Erythroblast (primary cell): ENCODE measurements around the gene GSTM1.
A peak's percentile ranks its signal among the peaks of the same experiment; 100 is the strongest.
"Not testable (repeated sequence)": the region's sequence is repeated elsewhere in the genome, so short reads cannot be mapped to it uniquely, and the experiment has no call there.

Experiments
- DNase-seq, 2 experiments: peaks; one replicate each; lab custom pipeline; 2025; lab: John Stamatoyannopoulos, UW
- GATA1 ChIP-seq: IDR thresholded peaks from 2 replicates; pipeline ENCODE4 v1.6.1; 2011; ENCODE audit warnings: low read depth, mild to moderate bottlenecking, control low read depth, low read length, moderate library complexity
- POLR2A ChIP-seq: IDR thresholded peaks from 2 replicates; pipeline ENCODE4 v1.6.1; 2011; ENCODE audit warnings: mild to moderate bottlenecking, low read length

GSTM1 gene

DNA sequence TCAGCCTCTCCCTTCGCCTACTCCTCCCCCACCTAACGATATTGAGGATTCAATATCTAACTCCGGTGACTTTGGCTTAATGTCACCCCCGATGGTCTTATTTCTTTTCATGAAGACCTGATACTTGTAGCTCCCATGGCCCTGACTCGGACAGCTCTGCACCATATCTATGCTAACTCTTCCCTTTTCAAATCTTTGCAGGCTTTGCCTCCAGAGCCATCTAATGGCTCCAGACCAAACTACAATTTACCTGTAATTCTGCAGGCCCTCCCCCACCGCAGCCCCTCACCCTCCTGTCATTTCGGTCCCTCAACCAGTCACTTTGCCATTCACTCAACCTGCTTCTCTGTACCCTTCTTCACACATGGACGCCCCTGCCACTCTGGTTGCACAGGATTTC lies 16.6 kb downstream of the GSTM1 start:
- DNase-seq: no peak
- TF ChIP-seq GATA1 (no peak), POLR2A (no peak)

DNA sequence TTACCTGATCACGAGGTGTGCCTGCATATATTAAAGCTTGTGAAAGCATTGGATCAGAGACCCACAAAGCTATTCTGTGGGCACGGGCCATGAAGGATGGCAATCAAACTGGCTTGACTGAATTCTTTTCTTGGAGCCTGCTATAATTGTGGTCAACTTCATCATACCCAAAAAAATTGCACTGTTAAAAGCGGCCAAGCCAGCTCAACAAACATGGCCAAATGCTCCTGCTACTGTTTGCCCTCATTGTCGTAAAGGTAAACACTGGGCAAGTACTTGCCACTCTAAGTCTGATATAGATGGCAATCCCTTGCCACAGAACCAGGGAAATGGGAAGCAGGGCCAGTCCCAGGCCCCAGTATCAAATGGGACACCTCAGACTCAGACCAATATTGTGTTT lies 17.8 kb downstream of the GSTM1 start:
- TF ChIP-seq POLR2A (no peak), GATA1 (no peak)
- DNase-seq: no peak

DNA sequence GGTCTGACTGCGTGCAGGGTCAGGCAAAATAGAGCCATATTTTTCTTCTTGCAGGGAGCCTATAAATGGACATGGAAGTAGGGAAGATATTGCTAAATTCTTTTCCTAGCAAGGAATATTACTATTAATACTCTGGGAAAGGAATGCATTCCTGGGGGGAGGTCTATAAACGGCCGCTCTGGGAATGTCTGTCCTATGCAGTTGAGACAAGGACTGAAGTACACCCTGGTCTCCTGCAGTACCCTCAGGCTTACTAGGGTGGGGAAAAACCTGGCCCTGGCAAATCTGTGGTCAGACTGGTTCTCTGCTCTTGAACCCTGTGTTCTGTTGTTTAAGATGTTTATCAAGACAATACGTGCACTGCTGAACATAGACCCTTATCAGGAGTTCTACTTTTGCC lies 21.3 kb downstream of the GSTM1 start:
- not testable (repeated sequence) for DNase-seq

DNA sequence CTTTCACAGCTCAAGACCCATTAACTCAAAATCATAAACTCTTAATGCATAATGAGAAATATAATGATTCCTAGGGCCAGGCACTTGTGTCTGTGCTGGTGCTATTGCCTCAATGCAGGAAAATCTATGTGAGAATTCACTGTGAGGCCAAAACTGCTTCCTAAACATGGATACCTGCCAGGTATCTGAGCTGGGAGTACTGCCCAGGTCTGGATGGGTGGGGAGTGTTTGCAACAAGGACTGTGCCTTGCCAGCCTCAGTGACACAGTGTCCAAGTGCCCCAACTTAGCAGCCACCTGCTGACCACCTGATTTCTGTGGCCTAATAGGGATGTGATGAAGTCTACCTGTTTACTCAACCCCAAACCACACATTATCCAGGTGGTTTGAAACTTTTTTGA lies 22.2 kb downstream of the GSTM1 start:
- DNase-seq: not testable (repeated sequence)

DNA sequence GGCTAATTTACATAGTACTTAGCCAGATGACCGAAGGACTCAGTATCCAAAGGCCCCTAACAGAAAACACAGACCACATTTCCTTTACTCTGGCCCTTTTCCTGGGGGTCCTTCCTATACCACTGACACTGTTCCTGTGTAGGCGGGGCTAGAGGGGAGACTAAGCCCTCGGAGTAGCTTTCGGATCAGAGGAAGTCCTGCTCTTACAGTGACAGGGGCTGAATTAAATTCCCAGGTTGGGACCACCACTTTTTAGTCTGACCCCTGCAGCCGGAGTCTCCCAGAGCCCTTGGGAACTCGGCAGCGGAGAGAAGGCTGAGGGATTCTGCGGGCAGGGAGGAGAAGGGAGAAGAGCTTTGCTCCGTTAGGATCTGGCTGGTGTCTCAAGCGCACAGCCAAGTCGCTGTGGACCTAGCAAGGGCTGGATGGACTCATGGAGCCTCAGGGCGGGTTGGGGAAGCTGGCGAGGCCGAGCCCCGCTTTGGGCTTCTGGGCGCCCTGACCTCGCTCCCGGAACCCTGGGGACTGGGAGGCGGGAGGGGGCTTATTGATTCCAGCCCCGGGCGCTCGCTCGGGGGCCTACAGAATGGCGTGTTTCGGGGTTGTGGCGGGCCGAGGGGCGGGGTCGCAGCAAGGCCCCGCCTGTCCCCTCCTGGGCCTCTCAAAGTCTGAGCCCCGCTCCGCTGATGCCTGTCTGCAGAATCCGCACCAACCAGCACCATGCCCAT lies 24.1 kb downstream of the GSTM1 start, which contains the start of gene GSTM5:
Gene GSTM5 (plus strand): TSS at position 659 of the 728 bp plus-strand sequence. CDS start 62 bp downstream, at position 721.
- not testable (repeated sequence) for DNase-seq

DNA sequence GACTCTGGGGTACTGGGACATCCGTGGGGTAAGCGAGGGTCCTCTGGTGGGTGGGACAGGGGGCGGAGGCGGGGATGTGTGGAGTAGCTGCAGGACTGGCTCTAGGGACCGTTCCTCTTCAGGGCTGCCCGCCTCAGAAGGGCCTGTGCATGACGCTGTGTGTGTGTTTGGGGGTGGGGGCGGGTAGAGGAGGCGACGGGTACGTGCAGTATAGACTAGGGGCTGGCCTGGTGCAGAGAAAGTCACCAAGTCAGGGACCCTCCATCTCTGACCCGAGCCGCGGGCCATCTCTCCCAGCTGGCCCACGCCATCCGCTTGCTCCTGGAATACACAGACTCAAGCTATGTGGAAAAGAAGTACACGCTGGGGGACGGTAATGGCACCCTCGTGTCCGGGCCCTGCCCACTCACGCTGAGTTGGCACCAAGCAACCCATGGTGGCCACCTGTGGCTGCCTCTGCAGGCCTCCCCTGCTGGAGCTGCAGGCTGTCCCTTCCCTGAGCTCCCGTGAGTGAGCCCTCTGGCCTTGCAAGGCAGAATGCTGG lies 24.8 kb downstream of the GSTM1 start:
- no peak for DNase-seq
- TF ChIP-seq GATA1 (no peak), POLR2A (no peak)

DNA sequence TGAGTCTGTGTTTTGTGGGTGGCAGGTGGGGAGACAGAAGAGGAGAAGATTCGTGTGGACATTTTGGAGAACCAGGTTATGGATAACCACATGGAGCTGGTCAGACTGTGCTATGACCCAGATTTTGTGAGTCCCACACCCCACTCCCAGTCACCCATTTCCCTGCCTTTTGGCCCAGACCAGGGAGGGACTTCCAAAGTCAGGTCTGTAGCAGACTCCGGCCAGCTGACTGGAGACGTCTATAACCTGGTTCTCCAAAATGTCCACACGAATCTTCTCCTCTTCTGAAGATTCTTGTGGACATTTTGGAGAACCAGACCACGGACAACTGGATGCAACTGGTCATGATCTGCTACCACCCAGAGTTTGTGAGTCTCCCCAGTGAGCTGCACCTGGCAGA lies 26.0 kb downstream of the GSTM1 start:
- no peak for DNase-seq
- no peak for TF ChIP-seq POLR2A
- TF ChIP-seq GATA1: no peak

DNA sequence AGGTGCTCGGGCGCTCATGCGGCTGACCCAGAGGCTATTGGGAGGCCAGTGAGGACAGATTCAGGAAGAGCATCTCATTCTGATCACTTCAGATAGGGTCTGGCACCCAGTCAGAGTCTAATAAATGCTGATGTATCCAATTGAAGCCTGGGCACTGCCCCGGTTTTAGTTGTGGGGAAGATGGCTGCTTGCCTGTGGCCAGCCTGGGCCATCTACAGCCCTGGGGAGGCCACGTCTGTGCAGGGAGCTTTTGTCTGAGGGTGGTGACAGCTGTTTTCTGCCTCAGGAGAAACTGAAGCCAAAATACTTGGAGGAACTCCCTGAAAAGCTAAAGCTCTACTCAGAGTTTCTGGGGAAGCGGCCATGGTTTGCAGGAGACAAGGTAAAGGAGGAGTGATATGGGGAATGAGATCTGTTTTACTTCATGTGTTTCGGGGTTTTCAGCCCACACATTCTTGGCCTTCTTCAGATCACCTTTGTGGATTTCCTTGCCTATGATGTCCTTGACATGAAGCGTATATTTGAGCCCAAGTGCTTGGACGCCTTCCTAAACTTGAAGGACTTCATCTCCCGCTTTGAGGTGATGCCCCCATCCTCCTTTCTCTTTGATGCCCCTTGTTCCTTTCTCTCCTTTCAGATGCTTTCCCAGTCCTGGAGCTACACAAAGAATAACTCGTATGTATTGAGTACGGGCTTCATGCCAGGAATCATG lies 27.2 kb downstream of the GSTM1 start:
- TF ChIP-seq GATA1: no peak
- no peak for DNase-seq

DNA sequence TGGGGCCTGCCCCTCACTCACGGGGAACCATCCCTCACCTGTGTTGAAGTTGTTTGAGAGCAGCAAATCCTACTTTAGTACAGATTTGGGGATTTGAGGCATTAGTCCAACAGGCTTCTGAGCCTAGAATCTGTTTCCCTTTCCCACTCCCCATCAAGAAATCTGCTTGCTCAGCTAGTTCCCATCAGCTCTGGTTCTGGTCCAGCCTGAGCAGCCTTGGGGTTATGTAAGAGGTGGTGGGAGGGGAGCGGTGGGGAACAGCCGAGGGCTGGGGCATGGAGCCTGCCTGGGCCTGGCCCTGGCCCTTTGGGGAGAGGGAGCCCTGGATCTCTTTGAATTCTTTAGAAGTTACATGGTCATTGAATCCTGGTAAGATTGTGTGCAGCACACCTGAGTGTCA lies 28.5 kb downstream of the GSTM1 start:
- TF ChIP-seq GATA1 (no peak), POLR2A (no peak)
- DNase-seq: no peak

DNA sequence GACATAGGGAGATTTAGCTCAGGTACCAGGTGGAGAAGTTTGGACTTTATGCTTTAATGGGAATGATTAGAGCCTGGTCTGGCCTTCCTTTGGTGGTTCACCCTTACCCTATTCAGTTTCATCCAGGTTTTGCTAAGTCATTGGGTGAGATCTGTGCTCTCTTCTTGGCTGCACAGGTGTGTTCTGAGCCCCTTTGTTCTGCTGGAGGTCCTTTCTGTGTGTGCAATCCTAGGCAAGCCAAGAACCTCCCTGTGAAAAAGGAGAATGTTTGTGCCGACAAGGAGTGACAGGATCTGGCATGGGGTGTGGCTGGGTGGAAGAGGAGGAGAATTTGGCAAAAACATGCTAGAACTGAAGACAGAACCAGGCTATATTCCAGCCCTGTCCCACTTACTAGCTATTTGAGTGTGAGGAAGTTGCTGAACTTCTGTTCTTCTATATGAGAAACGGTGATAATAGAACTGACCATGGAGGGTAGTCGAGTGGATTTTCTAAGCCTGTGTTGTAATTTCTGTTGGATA lies 29.0 kb downstream of the GSTM1 start:
- no peak for DNase-seq

DNA sequence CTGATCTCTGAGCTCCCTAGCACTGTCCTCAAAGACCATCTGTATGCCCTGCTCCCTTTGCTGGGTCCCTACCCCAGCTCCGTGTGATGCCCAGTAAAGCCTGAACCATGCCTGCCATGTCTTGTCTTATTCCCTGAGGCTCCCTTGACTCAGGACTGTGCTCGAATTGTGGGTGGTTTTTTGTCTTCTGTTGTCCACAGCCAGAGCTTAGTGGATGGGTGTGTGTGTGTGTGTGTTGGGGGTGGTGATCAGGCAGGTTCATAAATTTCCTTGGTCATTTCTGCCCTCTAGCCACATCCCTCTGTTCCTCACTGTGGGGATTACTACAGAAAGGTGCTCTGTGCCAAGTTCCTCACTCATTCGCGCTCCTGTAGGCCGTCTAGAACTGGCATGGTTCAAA lies 30.1 kb downstream of the GSTM1 start:
- DNase-seq: no peak
- TF ChIP-seq GATA1 (no peak), POLR2A (no peak)

More for the DNA sequence above, 29.0 kb downstream of the GSTM1 start:
- TF ChIP-seq POLR2A (no peak), GATA1 (no peak)

DNA sequence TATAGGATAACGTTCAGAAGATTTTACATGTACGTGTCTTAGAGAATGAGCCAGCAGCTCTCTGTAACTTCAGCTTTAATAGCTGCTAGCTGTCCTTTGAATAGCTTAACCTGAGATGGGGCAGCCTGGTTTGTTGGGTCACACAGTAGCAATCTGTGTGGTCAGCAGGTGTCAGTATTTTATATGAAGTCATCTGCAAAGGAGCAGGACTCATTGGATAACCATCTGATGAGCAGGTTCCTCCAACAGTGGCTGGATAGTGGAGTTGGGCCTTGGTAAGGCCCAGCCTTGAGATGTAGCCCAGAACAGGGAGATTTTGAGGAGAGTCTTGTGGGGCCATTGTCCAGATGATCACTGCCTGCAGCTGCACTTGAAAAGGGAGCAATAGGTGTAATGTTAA lies 30.9 kb downstream of the GSTM1 start:
- peak; percentile 14 to 24 for DNase-seq
- TF ChIP-seq POLR2A: no peak
- TF ChIP-seq GATA1: no peak

DNA sequence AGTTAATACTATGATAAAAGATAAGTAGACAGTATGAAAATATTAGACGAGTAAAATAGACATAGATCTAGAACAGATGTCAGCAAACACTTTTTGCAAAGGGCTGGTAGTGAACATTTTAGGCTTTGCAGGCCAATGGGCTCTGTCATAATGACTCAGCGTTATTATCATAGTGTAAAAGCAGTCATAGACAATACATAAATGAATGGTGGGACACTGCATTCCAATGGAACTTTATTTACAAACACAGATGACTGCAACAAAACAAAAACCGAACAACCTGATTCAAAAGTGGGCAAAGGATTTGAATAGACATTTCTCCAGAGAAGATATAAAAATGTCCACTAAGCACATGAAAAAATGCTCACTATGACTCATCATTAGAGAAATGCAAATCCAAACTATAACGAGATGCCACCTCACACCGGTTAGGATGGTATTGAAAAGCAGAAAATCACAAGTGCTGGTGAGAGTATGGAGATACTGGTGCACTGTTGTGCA lies 31.8 kb downstream of the GSTM1 start:
- peak; percentile 67 to 76 for DNase-seq
- TF ChIP-seq POLR2A (no peak), GATA1 (no peak)

DNA sequence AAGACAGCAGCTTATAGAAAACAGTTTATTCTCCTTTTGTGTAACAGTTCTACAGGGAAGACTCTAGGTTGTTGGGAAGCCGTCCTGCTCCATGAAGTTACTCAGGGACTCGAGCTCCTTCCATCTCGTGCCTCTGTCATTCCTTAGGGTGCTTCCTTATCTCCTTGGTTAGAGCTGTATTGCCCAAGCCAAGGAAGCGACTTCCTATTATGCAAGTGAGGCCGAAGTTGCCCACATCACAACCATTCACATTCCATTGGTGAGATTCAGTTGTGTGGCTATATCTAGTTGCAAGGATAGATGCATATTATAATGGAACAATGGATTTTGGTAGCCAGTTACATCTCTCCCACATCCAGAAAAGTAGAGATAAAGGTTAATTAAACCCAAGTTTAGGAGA lies 33.4 kb downstream of the GSTM1 start:
- no peak for DNase-seq

More for the DNA sequence above, 33.4 kb downstream of the GSTM1 start:
- TF ChIP-seq GATA1 (no peak), POLR2A (no peak)
